GM19238 (cell line): ENCODE measurements around the gene TEAD2.

Source experiments
- DNase-seq: peaks from one replicate; pipeline ENCODE4 v3.0.0; 2011; ENCODE audit warnings: low spot score; ENCODE audit not compliant: insufficient read length

TEAD2 gene

GRCh38 chr19:49362048-49362928 lies at the start of gene TEAD2:
TSS of gene TEAD2 (minus strand) at chr19:49362416. CDS start at chr19:49360075, 2,341 bp downstream.
- DNase-seq = no peak

- DNase-seq = no peak
Observed at GRCh38 chr19:49411681-49412326, 49.6 kb upstream of the TEAD2 start.

- DNase-seq = no peak
Observed at GRCh38 chr19:49409441-49410029, 47.3 kb upstream of the TEAD2 start.

GRCh38 chr19:49408816-49409440 lies 46.7 kb upstream of the TEAD2 start:
- no peak for DNase-seq

- DNase-seq = no peak
Observed at GRCh38 chr19:49407482-49408015, 45.3 kb upstream of the TEAD2 start.

GRCh38 chr19:49407079-49407478 lies 44.9 kb upstream of the TEAD2 start:
- DNase-seq = no peak

- no peak for DNase-seq
Observed at GRCh38 chr19:49403404-49404187, 41.4 kb upstream of the TEAD2 start.

- no peak for DNase-seq
Observed at GRCh38 chr19:49400029-49400428, 37.8 kb upstream of the TEAD2 start.

- no peak for DNase-seq
Observed at GRCh38 chr19:49398931-49399330, 36.7 kb upstream of the TEAD2 start.

GRCh38 chr19:49398001-49398615 lies 35.9 kb upstream of the TEAD2 start:
- no peak for DNase-seq

GRCh38 chr19:49396738-49397505 lies 34.7 kb upstream of the TEAD2 start:
- DNase-seq = no peak

GRCh38 chr19:49395581-49396407 lies 33.6 kb upstream of the TEAD2 start:
- DNase-seq = no peak

- no peak for DNase-seq
Observed at GRCh38 chr19:49393881-49394280, 31.7 kb upstream of the TEAD2 start.

- DNase-seq = peak; percentile 84
Observed at GRCh38 chr19:49391581-49392399, 29.6 kb upstream of the TEAD2 start.

- DNase-seq = no peak
Observed at GRCh38 chr19:49390929-49391359, 28.7 kb upstream of the TEAD2 start.

GRCh38 chr19:49390131-49390928 lies 28.1 kb upstream of the TEAD2 start:
- no peak for DNase-seq

- DNase-seq = no peak
Observed at GRCh38 chr19:49389406-49389805, 27.2 kb upstream of the TEAD2 start.
